GM19463 (cell line): Measurements from ENCODE around the gene DHX30.
"Not testable (repeated sequence)": the region's sequence is repeated elsewhere in the genome, so short reads cannot be mapped to it uniquely, and the experiment has no call there.

ENCODE experiments used
- ATAC-seq: cut with Tn5 transposase; IDR thresholded peaks from one replicate; pipeline ENCODE4 v1.9.1; 2021; ENCODE audit warnings: mild to moderate bottlenecking, moderate library complexity; ENCODE audit not compliant: unreplicated experiment

Gene DHX30

GRCh38 chr3:47882338-47882737 lies 79.4 kb downstream of the DHX30 start:
- no peak for ATAC-seq

GRCh38 chr3:47884603-47885002 lies 81.7 kb downstream of the DHX30 start:
- no peak for ATAC-seq

GRCh38 chr3:47885168-47885567 lies 82.2 kb downstream of the DHX30 start:
- no peak for ATAC-seq

- ATAC-seq, result not testable (repeated sequence)
Measured at GRCh38 chr3:47887991-47888390, 85.1 kb downstream of the DHX30 start.

GRCh38 chr3:47888986-47889757 lies 86.2 kb downstream of the DHX30 start:
- ATAC-seq, result no peak

- no peak for ATAC-seq
Measured at GRCh38 chr3:47890126-47890827, 87.3 kb downstream of the DHX30 start.

DNA sequence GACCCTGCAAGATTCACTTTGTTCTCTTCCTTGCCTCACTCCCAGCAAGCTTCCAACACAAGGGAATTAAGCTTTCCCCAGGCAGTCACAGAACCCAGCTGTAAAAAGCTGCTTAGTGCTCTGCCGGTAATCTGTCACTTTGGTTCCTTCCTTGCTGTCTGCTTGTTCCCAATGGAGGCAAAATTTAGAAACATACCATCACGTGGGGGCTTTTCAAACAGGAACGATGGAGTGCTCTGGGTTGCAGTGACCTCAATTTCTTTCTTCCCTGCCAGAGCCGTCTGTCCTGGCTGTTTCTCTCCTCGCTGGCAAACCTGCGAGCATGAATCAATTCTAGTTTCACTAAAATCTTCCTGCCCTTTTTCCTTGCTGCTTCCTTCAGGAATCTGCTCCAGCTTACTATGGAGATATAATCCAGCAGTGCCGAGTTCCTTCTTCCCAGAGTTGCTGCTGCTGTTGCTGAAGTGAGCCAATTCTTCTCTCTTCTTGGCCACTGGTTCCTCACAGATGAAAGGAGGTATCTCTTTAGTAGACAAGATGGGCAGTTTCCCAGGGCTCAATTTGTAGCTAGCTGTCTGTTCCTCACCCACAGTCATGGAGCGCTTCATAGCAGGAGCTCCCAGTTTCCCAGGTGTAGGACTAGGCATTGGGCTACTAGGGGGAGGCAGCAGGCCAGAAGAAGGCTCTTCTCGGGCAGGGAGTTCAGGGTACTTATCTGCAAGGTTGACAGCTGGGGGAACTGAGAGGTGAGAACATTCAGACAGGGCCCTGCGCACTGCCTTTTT lies 88.1 kb downstream of the DHX30 start:
- no peak for ATAC-seq

- no peak for ATAC-seq
Measured at GRCh38 chr3:47891613-47892005, 88.7 kb downstream of the DHX30 start.

DNA sequence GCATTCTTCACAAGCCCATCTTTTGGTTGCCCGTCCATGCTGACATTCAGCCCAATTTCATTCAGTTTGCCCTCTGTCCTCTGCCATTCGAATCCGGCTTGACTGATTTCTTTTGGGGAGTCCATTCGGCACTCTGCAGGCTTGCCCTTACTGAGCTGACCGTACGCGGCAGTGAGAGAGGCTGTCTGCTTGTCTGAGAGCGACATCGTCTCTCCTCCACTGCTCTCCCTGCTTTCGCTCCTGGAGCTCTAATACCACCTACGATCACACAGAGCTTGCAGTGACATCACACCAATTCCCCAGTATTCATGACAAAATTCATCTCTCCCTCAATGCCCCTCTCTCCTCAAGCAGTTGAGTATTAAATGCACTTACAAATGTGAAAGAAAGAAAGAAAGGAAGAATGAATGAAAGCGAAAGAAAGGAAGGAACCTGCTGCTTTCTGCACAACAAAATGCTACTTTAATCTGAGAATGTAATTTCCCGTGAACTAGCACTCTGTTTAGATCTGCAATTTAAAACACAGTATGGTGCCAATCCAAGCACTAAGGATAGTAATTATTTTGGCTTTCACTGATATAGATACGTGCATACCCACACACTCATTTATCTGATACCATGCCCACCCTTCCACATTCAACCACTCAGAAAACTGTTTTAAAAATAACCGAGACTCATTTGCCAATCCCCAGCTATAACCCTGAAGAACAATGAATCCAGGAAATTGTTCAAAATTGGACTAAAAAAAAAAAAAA lies 89.5 kb downstream of the DHX30 start:
- ATAC-seq, result no peak

- ATAC-seq, result no peak
Measured at GRCh38 chr3:47895241-47895640, 92.3 kb downstream of the DHX30 start.

DNA sequence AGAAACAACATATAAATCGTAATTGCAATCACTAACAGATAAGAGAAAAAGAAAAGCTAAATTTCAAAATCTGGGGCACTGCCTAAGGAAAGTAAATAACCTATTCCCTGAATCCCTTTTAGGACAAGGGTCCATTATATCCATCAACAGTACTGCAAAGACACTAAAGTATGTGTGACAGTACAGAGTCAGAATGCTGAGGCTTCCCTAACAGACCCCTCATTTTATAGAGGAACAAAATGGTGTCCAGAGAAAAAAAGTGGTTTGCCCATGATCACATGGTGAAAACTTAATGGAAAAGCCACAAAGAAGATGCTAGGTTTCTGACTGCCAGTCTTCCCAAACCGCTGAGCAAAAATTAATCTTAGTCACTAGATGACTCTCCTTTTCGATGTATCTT lies 93.8 kb downstream of the DHX30 start:
- no peak for ATAC-seq

DNA sequence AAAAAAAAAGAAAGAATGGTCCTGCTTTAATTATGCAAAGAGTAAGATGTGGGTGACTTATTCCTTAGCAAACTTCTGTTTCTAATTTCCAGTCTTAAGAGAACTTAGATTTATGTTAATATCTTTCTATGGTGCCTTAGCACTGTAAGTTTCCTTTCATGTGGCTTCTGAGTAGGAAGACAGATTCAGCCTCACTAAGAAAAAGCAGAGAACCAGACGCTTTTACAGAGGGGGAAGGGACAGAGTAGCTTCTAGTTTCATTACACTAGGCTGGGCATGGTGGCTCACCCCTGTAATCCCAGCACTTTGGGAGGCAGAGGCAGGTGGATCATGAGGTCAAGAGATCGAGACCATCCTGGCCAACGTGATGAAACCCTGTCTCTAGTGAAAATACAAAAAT lies 95.0 kb downstream of the DHX30 start:
- no peak for ATAC-seq

DNA sequence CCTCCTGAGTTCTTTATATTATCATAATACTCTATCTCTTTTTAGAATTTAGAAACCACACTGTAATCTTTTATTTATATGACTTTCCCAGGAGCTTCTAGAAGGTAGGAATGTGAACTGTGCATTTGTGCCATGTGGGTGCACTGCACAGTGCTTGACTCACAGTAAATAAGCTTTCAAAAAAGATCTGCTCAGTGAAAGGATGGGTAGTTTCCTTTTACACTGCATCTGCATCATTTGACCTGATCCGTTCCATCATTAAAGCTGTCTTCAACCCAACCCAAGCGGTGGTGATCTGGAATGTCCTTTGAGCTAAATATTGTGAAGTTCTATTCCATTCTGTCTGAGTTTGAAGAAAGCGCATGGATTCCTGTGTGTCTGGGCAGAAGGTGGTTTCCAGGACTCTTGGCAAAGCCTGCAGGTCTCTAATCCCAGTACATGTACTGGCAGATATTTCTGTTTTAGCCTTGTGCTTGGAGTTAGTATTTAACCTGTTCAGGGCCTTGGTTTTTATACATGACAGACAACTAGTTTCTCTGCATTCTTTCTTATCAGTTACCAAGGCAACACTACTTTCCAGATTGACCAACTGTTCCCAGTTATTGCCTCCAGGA lies 96.7 kb downstream of the DHX30 start:
- ATAC-seq, result no peak
